ENCODE results near the gene HERC2. TPM values are rescaled to one million over a fixed set of nuclear protein-coding genes. Genes with fewer than 3 reads are reported as not detected.
"Not testable (repeated sequence)": the region's sequence is repeated elsewhere in the genome, so short reads cannot be mapped to it uniquely, and the experiment has no call there.

The HERC2 gene
- total RNA-seq, 4 donors from 2014 or later, result 54.6 to 112 (median 100) TPM

- Histone ChIP-seq H3K27ac (no peak overlapping the region), H3K27me3 (no peaks in the 10 kb centered on the region), H3K4me1 (no peaks in the 10 kb centered on the region), H3K9me3 (no peaks in the 10 kb centered on the region), H3K36me3 (peaks cover 0 to 60% (median 0%) of the 10 kb centered on the region in 3 donors), H3K4me3 (no peak overlapping the region)
- TF ChIP-seq CTCF (IDR thresholded peaks at IDR 0.05) (no peak), POLR2A (IDR thresholded peaks at IDR 0.05) (no peak)
- DNase-seq, result no peak
Observed at GRCh38 chr15:28169366-28169765, 152.6 kb downstream of the HERC2 start.

GRCh38 chr15:28168405-28169121 lies 153.4 kb downstream of the HERC2 start:
- H3K4me3 ChIP-seq, H3K4me1 ChIP-seq, H3K9me3 ChIP-seq, H3K27ac ChIP-seq, H3K27me3 ChIP-seq, DNase-seq: not testable (repeated sequence)
- peaks cover 0 to 62% (median 0%) of the 10 kb centered on the region in 3 donors for H3K36me3 ChIP-seq

GRCh38 chr15:28167042-28167441 lies 154.9 kb downstream of the HERC2 start:
- no peak for DNase-seq
- Histone ChIP-seq H3K27me3 (no peaks in the 10 kb centered on the region), H3K36me3 (peaks cover 0 to 71% (median 0%) of the 10 kb centered on the region in 3 donors), H3K4me3 (no peak overlapping the region), H3K4me1 (no peaks in the 10 kb centered on the region), H3K27ac (no peak overlapping the region), H3K9me3 (no peaks in the 10 kb centered on the region)
- no peak for TF ChIP-seq CTCF (IDR thresholded peaks at IDR 0.05)
- TF ChIP-seq POLR2A (IDR thresholded peaks at IDR 0.05), result no peak

GRCh38 chr15:28165791-28166190 lies 156.2 kb downstream of the HERC2 start:
- no peaks in the 10 kb centered on the region for H3K27me3 ChIP-seq
- H3K9me3 ChIP-seq, result no peaks in the 10 kb centered on the region
- TF ChIP-seq POLR2A (IDR thresholded peaks at IDR 0.05), result no peak
- no peak for TF ChIP-seq CTCF (IDR thresholded peaks at IDR 0.05)
- H3K36me3 ChIP-seq, result peaks cover 0 to 83% (median 0%) of the 10 kb centered on the region in 3 donors
- no peaks in the 10 kb centered on the region for H3K4me1 ChIP-seq
- no peak overlapping the region for H3K27ac ChIP-seq
- no peak overlapping the region for H3K4me3 ChIP-seq
- no peak for DNase-seq

GRCh38 chr15:28164876-28165275 lies 157.1 kb downstream of the HERC2 start:
- Histone ChIP-seq H3K27me3 (no peaks in the 10 kb centered on the region), H3K4me1 (no peaks in the 10 kb centered on the region), H3K9me3 (no peaks in the 10 kb centered on the region), H3K27ac (no peak overlapping the region), H3K4me3 (no peak overlapping the region), H3K36me3 (peaks cover 0 to 93% (median 0%) of the 10 kb centered on the region in 3 donors)
- no peak for DNase-seq
- TF ChIP-seq POLR2A (IDR thresholded peaks at IDR 0.05), result no peak
- no peak for TF ChIP-seq CTCF (IDR thresholded peaks at IDR 0.05)

GRCh38 chr15:28154283-28154682 lies 167.7 kb downstream of the HERC2 start:
- Histone ChIP-seq H3K27ac (no peak overlapping the region), H3K9me3 (no peaks in the 10 kb centered on the region), H3K4me1 (no peaks in the 10 kb centered on the region), H3K27me3 (no peaks in the 10 kb centered on the region), H3K36me3 (peaks cover 0 to 7% (median 0%) of the 10 kb centered on the region in 3 donors), H3K4me3 (no peak overlapping the region)
- no peak for DNase-seq
- no peak for TF ChIP-seq CTCF (IDR thresholded peaks at IDR 0.05)
- no peak for TF ChIP-seq POLR2A (IDR thresholded peaks at IDR 0.05)
